GM18951 (cell line): ENCODE results near the gene PRKAG3.

ENCODE experiments used
- POLR2A ChIP-seq: IDR thresholded peaks from 4 replicates; pipeline ENCODE4 v1.6.1; 2011; ENCODE audit warnings: mild to moderate bottlenecking; ENCODE audit not compliant: insufficient read length, insufficient read depth; ENCODE audit errors: extremely low read depth
- in situ Hi-C: fragments of 300-500 bp; cut with MboI; formaldehyde crosslinking; loops from one replicate; pipeline ENCODE4 v1.12.0; 2022; ENCODE audit warnings: low sequenced_read_pairs, mixed read lengths, inconsistent platforms; ENCODE audit not compliant: unreplicated experiment

Gene PRKAG3

DNA sequence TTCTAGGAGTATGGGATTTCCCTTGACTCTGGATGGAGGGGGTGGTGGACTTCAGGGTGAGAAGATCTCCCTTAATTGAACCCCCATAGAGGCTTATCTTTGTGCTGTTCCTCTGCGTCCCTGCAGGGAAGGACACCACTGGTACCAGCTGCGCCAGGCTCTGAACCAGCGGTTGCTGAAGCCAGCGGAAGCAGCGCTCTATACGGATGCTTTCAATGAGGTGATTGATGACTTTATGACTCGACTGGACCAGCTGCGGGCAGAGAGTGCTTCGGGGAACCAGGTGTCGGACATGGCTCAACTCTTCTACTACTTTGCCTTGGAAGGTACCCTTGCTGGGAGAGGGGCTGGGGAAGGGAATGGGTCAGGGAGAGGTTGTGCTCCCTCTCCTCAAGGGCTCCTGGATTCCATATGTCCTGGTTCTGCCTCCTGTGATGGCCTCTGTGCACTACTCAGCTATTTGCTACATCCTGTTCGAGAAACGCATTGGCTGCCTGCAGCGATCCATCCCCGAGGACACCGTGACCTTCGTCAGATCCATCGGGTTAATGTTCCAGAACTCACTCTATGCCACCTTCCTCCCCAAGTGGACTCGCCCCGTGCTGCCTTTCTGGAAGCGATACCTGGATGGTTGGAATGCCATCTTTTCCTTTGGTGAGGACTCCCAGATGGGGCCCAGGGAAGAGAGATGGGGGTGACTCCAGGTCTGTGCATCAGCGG, 19.3 kb downstream of the PRKAG3 start:
- TF ChIP-seq POLR2A = no peak
- in situ Hi-C loops = no loop called here

DNA sequence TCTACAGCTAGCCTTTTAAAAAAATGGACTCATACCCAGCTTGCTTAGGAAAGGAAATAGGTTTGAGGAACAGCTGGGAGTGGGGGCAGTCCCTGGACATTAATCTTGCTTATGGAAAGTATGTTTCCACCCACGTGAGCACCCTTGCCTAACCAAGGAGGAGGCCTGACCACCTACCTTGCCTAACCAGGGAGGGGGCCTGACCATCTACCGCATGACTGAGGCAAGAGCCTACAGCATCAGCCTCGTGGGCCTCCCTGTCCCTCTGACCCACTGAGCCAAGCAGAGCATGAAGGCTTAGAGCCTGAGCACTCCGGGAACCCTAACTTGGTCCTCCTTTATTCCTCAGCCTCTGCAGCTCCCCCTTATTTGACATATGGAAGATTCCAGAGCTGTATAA, 20.2 kb downstream of the PRKAG3 start:
- in situ Hi-C loops = no loop called here
- TF ChIP-seq POLR2A = no peak

DNA sequence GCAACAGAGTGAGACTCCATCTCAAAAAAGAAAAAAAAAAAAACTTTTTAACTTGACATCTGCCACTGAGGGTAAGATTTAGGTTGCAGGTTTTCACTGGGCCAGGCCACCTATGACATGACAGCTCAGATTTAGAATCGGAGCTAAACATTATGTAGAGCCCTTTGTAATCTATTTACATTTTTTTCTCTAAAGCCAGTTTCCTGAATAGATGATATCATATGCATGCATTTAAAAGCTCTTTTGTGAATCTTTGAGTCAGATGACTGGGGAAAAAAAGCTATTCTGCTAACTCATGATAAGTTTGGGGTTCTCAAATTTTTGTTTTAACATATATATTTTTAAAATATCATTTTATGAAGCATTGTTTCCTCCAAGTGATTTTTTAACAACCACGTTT, 21.3 kb downstream of the PRKAG3 start:
- in situ Hi-C loops = no loop called here
- no peak for TF ChIP-seq POLR2A

DNA sequence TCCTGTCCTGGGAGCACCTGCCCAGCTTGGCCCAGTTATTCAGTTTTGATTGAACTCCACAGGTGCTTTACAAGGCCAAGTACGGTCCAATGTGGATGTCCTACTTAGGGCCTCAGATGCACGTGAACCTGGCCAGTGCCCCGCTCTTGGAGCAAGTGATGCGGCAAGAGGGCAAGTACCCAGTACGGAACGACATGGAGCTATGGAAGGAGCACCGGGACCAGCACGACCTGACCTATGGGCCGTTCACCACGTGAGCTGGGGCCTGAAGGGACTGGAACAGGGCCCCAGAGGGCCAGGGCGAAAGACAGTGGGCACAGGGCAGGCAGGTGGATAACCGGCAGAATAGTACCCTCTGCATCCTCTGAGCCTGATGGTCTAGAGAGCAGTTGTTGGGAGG, 22.1 kb downstream of the PRKAG3 start:
- TF ChIP-seq POLR2A = no peak
- in situ Hi-C loops = no loop called here

DNA sequence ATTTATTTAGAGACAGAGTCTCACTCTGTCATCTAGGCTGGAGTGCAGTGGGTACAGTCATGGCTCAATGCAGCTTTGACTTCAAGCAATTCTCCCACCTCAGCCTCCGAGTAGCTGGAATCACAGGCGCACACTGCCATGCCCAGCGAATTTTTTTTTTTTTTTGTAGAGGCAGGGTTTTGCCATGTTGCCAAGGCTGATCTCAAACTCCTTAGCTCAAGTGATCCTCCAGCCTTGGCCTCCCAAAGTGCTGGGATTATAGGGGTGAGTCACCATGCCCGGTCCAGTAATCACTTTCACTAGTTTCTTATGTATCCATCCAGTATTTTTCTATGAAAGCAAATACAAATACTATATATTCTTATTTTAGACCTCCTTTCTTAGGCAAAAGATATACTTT, 24.0 kb downstream of the PRKAG3 start:
- TF ChIP-seq POLR2A = no peak
- in situ Hi-C loops = no loop called here

DNA sequence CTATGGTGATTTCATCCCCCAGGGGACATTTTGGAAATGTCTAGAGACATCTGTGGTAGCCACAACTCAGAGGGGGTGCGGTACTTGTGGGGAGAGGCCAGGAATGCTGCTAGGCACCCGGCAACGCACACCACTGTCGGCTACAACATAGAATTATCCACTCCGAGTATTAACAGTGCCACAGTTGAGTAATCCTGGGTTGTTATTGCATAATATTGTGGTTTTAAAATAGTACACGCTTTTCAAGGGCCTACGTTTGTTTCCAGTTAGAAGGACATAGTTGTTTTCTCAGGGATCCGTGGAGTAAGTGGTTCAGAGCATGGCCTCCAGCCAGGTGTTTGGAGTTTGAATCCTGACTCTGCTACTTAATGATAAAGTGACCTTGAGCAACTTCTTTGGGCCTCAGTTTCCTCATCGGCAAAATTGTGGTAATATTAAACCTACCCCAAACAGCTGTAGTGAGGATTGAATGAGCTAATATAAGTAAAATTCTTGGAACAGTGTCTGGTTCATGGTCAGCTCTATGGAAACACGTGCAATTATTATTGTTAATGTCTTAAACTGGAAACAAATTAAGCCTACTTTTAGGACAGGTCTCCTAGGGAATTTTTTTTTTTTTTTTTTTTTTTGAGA, 25.1 kb downstream of the PRKAG3 start:
- no peak for TF ChIP-seq POLR2A
- in situ Hi-C loops = no loop called here

DNA sequence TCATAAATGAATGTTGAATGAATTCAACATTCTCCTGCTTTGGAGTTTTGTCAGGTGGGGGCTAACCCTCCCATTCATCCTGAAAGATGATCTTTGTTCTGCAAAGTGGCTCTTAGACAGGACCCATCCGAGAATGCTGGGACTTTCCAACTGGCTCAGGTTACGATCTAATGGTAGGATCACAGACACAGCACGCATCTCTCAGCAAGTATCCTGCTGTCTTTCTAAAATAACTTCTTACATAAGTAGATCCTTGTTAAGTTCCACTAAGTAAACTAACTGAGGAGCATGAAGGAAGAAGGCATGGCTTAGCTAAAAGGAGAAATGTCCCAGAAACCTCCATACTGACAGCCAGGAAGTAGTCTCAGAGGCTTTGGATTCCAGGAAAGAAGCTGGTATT, 26.0 kb downstream of the PRKAG3 start:
- no peak for TF ChIP-seq POLR2A
- in situ Hi-C loops = no loop called here

DNA sequence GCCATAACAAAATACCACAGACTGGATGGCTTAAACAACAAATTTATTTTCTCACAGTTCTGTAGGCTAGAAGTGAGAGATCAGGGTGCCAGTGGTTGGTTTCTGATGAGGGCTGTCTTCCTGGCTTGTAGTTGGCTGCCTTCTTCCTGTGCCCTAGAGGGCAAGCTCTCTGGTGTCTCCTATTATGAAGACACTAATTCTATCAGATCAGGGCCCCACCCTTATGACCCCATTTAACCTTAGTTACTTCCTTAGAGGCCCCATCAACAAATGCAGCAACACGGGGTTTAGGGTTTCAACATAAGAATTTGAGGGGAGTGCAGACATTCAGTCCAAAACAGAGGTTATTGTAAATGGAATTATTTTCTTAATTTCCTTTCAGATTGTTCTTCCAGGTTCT, 26.8 kb downstream of the PRKAG3 start:
- in situ Hi-C loops = no loop called here
- TF ChIP-seq POLR2A = no peak

DNA sequence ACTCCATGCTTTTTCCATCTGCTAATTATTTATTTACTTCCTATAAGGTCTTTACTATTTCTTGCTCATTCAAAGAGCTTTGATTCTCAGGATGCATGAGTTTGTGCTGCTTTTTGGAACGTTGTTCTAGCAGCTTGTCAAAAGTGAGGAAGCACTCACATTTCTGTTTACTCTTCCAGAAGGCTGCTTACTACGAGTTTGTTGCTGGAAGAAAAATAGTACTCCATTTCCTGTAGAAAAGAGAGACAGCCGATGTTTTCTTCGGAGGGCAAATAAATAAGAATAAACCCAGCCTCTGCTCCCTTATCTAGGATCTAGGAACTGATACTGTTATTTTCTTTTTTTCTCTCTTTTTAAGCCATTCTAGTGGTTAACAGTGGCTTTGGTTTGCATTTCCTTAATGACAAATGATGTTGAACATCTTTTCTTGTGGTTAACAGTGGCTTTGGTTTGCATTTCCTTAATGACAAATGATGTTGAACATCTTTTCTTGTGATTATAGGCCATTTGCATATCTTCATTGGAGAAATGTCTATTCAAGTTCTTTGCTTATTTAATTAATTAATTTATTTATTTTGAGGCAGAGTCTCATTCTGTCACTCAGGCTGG, 29.1 kb downstream of the PRKAG3 start:
- in situ Hi-C loops = no loop called here

DNA sequence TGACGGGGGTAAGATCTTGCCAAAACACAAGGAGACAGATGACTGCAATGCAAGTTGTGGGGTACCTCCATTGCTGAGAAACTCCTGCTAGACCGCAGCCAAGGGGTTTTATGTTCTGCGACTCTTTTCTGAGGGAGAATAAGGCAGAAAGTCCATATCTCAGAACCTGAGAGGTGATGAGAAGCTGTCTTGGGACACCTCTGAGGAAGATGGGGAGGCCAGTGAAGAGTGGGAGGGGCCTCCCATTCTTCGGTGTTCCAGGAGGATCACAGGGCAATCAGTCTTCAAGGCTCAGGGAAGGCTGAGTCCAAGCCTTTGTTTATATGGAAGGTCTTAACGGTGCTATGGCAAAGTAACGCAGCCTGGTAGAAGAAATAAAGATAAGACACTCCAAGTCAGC, 31.6 kb downstream of the PRKAG3 start:
- in situ Hi-C loops = no loop called here
- TF ChIP-seq POLR2A = no peak

More for the DNA sequence above, 29.1 kb downstream of the PRKAG3 start:
- no peak for TF ChIP-seq POLR2A

DNA sequence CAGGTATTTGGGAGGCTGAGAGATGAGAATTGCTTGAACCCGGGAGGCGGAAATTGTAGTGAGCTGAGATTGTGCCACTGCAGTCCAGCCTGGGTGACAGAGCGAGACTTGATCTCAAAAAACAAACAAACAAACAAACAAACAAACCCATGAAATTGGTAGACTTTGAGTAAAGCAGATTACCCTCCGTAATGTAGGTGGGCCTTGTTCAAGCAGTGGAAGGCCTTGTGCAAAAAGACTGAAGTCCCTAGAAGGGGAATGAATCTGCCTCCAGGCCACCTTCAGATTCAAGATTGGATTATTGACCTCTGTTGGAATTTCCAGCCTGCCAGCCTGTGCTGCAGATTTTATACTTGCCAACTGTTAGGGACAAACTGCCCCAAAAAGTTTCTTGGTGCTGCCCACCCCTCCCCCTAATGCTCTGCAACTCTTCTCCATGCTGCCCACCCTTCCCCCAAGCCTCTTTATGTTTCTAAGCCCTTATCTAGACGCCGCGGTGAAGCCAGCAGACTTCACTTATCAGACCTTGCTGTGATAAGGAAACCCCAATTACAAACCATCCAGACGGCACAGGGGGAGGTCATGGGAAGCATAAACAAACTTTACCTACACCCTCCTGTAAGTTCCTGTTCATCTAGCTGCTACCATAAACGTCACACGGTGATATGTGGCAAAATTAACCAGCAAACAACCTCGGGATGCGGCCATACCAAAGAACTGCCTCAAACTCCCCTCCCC, 32.7 kb downstream of the PRKAG3 start:
- in situ Hi-C loops = no loop called here

DNA sequence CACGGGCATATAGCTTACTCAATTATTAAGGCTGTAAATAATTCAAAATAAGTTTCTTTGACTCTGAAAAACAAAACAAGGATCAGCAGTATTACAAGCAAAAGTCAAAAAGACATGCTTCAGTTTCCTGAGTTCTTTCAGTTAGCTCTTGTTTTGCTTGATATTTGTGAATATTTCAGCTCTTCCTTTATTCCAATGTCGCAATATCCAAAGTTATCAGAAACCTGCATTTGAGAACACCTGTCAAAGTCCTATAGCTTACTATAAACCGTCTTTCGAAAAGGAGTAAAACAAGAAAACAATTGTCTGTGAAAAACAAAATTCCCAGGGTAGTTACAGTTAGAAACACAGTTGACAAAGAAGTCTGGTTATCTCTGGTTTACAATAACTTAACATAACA, 34.9 kb downstream of the PRKAG3 start:
- in situ Hi-C loops = no loop called here
- TF ChIP-seq POLR2A = no peak

More for the DNA sequence above, 32.7 kb downstream of the PRKAG3 start:
- no peak for TF ChIP-seq POLR2A

DNA sequence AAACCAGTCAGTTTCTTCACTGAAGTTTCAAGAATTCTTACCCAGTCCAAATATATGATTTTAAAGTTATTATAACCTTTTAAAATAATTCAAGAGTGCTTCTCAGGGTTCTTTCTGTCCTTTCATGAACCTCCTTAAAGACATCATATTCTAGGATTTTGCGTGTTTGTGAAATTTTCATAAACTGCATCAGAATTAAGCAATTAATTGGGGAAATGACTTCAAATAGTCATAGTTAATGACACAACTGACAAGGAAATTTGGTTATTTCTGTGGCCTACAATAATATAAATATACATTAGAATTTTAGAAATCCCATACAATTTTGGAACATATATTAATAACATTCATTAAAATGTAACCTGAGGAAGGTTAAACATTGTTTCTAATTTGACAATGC, 39.2 kb downstream of the PRKAG3 start:
- in situ Hi-C loops = no loop called here

More for the DNA sequence above, 39.2 kb downstream of the PRKAG3 start:
- no peak for TF ChIP-seq POLR2A
